NCI-H82 (cell line): ENCODE data around the gene CCNH.

Experiments
- DNase-seq: peaks from one replicate; lab custom pipeline; 2025; lab: John Stamatoyannopoulos, UW

CCNH gene

DNA sequence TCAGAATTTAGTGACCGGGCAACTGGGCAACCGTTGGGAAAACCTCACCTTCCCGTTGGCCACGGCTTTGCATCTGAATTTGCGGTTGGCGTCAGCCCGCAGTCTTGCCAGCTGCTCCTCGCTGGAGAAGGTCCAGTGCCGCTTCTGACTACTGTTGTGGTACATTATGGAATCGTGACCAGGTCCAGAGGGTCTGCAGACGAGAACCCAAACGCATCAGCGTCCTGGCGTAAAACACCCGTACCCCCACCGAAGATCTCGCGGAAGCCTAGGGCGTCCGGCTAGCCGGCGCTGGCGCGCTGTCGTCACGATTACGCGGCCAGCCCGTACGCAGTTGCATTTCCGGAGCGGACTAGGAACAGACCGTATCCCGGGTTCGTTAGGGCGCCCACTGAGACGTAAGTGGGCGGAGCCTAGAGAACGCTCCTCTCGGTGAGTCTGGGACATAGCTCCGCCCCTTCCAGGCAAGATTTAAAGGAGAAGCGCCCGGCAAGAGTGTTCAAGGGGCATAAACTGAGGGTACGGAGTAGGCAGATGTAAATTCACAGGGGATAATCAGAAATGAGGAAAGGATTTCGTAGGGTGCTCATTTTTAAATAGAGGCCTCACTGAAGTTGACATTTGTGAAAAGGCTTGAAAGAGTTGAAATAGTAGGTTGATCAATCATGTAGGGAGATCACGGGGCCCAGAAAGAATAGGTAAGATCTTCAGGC lies at the start of gene CCNH:
CCNH (minus strand) TSS at position 301 of the 713 bp plus-strand sequence; CDS start at position 165, 136 bp downstream.
- peak; percentile 99 for DNase-seq

DNA sequence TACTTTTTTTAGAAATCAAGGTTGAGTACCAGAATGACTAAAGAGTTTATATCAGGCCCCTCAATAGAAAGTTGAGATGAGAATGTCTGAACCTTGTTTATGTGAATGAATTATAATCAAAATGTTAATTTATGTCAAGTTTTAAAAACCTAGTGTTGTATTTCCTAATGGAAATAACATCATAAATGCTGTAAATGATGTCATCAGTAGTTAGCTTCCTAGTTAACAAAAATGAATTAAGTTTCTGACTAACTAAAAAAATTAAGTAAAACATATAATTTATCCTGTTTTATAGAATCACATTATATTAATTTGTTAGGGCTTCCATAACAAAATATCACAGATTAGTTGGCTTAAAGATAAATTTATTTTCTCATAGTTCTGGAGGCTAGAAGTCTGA lies 45.0 kb upstream of the CCNH start:
- DNase-seq, result no peak

DNA sequence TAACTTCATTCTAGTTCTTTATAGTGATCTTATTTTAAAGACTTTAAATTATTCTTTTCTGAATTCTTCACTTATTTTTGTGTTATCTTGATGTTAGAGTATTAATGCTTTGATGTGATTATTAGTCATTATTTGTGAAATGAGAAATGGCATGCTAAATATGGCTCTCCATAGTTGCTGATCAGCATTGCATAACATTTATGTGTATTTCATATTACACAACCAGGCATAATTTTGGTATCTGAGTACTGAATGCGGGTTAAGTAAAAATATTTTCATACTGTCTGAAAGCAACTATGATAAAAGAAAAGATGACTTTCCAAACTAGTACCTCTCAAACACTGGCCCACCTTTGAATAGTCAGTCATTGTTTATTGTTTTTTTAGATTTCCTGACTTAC lies 41.1 kb upstream of the CCNH start:
- no peak for DNase-seq

DNA sequence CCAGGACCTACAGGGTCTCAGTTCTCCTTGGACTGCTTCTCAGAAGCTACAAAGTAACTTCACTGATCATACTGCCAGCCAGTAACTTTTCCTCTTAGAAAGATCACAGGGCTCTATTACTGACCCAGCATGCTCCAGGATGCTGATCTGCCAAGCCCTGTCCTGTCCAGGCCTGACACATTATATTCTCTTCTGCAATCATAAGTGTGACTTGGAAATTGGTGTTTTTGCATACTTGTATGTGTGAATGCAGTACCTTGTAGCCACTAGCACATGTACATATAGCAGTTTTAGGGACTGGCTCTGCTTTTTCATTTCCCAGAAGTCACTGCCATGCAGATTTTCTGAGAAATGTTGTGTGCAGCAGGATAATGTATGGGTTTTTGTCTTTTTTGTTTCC lies 40.1 kb upstream of the CCNH start:
- DNase-seq, result no peak

DNA sequence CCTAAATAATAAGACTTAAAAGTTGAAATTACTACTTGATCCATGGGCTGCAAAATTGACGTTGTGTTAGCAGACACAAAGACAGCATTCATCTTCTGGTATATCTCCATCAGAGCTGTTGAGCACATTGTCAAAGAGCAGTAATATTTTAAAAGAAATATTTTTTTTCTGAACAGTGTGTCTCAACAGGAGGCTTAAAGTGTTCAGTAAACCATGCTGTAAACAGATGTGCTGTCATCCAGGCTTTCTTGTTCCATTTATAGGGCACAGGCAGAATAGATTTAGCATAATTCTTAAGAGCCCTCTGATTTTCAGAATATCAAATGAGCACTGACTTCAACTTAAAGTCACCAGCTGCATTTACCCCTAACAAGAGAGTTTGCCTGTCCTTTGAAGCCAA lies 29.7 kb upstream of the CCNH start:
- DNase-seq, result no peak

DNA sequence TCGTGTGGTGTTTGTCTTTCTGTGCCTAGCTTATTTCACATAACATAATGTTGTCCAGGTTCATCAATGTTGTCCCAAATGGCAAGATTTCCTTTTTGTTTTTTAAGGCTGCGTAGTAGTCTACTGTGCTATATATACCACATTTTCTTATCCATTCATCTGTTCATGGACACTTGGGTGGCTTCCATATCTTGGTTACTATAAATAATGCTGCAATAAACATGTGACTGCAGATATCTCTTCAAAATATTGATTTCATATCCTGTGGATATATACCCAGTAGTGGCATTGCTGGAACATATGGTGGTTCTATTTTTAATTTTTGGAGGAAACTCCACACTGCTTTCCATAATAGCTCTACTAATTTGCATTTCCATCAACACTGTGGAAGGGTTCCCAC lies 25.5 kb upstream of the CCNH start:
- no peak for DNase-seq

DNA sequence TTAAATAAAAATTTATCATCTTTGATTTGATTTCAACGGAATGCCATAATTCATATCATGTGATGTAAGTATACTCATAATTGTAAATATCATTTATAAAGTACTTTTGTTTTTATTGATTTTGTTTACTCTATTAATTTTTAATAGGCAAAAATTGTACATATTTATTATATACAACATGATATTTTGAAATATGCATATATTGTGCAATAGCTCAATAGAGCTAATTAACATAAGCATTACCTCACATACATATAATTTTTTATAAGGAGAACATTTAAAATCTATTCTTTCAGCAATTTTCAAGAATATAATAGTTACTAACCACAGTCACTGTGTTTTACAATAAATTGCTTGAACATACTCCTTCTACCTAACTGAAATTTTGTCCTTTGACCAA lies 25.0 kb upstream of the CCNH start:
- no peak for DNase-seq

DNA sequence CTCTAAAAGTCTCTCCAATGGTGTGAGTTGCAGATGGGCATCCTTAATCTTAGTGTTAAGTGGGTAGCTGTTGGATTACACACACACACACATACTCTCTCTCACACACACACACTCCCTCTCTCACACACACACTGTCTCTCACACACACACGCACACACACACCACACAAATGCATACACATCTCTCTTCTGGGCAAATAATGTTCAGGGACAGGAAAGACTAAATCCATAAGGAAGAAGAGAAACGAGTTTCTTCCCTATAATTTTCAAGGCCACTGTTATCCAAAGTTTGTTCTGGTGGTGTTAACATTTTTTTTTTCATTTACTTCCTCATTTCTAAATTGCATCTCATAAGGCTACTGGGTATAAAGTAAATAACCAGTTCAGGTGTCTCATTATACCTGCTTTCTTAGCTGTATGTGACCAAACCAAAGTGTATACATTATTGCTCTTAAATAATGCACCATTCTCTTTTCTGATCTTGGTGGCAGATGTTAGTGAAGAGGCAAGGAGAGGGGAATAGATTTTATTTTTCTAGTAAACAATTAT lies 22.5 kb upstream of the CCNH start:
- no peak for DNase-seq

DNA sequence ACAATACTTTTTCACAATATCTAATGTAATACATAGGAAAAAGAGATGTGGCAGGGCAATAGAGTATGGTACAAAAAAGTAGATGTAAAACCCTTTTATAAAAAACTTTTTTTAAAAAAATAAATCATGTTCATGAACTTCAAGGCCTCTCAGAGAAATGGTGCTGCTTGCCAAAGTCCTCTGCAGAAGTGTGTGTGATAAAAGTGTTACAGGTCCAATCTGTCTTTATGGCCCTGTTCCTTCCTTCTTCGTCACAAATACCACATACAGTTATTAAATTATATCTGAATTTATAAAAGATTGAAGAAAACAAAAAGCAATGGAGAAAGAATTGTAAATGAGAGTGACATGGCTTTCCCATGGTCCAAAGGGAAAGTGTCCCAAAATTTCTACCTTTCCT lies 21.7 kb upstream of the CCNH start:
- no peak for DNase-seq

DNA sequence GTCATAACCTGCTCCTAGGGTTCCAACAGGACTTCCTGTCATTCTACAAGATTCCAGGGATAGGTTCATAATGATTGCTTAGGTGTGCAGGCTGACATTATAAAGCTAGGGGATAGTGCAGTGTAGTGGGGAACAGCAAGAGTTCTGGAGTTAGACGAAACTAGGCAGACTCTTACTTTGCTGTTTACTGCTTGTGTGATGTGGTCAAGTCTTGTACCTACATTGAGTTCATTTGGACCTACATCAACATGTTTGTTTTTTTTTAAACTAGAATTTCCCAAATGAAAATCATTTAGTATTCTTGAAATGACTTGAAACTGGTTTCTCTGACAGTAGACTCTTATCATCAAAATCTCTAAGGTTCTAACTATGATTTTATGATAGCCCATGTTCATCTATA lies 21.2 kb upstream of the CCNH start:
- DNase-seq, result no peak

DNA sequence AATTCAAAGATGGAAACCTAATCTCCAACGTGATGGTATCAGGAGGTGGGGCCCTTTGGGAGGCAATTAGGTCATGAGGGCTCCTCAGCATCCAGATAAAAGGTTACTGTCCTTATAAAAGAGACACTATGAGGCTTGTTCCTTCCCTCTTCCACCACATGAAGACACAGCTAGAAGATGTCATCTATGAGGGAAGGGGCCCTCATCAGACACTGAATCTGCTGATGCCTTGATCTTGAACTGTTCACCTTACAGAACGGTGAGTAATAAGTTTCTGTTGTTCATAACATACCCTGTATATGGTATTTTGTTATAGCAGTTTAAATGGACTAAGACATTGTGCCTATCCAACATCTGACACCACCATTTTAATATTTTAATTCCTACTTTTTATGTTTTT lies 19.7 kb upstream of the CCNH start:
- no peak for DNase-seq

DNA sequence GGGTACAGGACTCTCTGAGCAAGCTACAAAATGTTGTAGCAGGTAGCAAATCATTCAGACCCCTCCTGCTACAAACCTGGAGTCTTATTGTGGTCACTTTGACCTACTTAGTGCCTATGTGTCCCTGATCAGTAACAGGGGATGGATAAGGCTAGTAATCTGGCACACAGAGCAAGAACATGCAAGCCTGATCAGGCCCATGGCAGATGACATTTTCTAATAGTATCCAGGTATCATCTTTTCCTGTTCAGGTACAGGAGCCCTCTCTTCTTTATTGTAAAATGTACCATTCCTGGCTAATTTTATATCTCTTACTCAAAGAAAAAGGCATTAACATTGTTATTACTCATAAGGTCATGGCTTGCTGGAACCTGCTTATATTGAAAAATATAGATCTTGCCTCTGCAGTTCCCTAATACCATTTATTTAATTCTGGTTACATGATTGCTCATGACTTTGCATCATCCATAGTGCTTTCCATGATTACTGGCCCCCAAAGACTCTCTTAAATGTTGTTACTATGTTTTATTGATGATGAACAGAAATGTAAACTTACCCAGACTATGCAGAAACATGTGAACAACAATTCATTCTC lies 18.2 kb upstream of the CCNH start:
- DNase-seq, result no peak

DNA sequence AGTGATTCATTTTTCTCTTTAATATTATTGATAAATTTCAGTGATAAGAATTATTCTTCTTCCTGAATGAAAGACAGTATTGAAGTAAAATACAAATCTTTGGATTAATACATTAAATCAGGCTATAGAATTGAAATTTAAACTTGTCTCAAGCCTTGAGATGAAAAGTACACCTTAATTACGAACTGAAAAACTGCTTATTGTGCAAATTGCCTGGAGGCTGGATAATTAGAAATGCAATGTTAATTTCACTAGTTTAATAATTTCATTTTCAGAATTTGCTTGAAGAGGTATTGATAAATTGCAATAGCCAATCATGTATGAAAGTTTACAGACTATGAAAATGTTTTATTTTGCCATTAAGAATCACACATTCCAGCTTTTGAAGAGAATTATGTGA lies 11.0 kb upstream of the CCNH start:
- DNase-seq, result no peak

DNA sequence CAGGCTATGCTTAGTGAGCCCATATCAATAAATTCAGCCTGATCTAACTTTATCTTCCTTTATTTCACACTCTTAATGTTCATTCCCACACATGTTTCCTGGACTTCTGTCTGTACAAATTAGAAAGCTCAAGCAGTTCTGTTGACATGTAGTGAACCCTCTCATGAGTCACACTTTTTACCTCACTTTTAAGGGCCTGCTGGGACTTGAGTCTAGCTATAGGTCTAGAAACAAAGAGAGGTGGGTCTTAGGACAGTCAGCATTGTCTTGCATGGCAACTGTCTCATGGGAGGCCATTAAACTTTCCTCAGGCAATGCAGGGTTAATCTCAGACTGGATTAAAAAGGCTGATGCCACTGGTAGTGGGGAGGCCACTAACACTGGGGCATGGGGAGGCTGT lies 8.6 kb upstream of the CCNH start:
- no peak for DNase-seq

DNA sequence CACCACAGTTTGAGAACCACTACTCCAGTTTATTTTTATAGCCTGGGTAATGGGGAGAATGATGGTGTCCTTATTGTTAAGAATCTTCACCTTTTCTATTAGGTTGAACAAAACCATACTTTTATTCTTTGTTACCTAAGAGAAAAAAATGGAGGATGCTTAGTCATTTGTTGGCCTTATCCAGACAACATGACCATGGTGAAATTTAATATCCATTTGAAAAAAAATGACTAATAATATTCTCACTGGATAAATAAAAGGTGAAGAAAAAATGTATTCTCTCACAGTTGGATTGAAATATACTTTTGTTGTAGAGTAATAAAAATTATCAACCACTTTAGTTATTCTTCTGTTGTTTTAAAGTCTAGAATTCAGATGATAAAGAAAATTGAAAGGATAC lies 5.8 kb upstream of the CCNH start:
- DNase-seq, result no peak

DNA sequence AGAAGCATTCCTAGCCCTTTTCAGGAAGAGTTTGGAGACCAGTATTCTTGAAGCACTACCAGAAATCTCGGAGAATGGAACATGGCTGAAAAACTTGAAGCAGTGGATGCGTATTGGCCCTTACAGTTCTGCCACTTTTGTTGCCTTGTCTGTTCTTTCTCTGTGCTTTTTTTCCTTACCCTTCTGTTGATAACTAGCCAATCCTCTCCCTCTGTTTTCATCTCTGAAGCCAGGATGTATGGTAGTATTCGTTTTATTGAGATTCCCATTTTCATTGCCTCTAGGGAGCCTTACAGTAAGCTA lies 564 bp upstream of the CCNH start:
- DNase-seq, result no peak

DNA sequence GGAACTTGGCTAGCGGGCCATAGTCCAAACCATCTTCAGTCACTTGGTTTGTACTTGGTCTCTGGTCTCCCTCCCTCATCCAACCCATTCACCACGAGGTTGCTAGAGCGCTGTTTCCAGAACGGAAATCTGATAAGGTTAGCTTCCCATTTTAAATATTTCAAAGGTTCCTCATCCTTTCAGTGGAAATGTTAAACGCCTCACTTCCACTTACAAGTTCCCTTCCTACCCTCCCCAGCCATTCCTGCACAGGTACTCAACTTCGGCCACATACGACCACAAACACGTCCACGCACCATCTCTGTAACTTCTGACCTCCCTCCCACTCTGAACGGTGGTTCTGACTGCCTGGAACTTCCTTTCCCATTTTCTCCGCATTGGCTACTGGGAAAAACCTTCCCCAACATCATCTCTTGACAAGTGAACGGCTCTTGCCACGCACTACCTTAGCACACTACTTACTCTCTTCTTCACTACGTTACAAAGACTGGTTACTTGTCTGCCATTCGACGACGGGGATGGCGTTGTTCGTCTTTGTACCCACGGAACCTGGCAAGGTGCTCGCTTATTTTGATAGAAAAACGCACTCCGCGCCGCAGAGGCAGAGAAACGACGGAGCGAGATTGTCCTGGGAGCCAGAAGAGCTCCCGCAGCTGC lies 629 bp downstream of the CCNH start:
- peak; percentile 41 for DNase-seq

DNA sequence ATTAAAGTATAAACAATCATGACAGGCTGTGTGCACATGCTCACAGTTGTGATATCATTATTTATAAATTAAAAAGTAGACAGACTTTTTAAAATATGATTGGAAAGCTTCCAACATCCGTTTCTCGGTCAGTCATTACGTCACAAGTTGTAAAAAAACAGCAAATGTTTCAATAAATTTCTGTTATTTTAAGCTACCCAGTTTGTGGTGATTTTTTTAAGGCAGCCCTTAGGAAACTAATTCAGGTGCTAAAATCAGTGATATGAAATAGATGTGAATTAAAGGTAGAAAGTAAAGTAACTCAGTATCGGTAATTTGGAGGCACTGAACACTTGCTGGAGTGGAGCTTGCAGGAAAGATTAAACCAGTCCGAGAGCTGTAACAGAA lies 1.2 kb downstream of the CCNH start:
- no peak for DNase-seq

DNA sequence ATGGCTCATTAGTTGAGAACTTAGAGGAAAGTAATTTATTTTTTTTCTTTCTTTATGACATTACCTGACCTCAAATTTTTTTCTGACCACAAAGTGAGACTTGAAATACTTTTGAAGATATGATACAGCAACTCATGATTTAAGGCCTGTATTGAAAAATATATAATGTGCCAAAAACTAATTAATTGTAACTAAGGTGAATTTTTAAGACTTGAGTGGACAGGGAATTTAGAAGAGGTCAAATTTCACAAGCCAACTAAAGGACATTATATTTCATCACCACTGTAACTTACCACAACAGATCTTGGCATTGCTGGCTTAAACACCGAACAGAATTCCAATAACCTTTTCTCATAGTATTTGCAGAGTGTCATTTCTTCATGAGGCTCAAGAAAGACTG lies 1.8 kb downstream of the CCNH start:
- DNase-seq, result no peak

DNA sequence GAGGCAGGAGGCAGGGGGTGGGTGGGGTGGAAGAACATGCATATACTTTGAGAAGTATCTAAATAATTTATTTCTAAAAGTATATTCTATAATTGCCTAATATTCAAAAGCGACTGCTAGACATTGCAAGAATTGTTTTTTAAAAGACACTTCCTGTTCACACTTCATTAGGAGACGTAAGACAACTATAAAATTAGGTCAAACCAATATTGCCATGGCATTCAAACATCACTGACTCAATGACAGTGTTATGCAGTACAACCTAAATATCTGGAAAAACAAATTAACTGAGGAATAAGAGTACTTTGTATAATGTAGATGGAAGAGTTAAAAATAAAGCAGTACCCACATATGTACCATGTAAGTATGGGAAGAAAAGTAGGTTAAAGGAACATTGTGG lies 4.5 kb downstream of the CCNH start:
- DNase-seq, result no peak

DNA sequence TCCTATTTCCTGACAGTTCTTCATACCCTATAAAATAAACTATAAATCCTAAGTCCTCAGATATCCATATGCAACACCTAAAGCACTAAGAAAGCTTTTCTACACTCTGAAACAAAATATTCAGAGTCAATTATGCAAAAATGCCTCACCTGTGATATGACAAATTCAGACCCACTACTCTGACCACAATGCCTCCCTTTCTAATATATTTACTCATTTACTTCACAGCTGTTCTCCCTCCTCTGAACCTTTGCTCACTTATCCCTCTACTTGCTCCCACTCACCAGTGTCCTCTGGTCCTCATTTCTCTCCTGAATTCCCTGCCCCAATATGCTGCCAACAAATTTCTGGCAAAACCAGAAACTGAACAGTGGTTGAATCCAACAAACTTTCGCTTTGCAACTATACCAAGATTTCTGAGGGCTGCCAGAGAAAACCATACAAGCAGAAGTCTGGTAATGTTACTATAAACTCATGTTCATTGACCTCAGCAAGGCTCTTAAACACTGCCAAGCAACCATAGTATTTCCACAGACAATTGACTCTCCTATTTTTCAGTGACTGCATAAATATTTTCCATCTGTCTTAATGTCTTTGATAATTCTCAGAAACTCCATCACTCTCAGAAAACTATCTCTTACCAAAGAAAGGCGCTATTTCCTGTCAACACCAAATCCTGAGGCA lies 7.1 kb downstream of the CCNH start:
- no peak for DNase-seq

DNA sequence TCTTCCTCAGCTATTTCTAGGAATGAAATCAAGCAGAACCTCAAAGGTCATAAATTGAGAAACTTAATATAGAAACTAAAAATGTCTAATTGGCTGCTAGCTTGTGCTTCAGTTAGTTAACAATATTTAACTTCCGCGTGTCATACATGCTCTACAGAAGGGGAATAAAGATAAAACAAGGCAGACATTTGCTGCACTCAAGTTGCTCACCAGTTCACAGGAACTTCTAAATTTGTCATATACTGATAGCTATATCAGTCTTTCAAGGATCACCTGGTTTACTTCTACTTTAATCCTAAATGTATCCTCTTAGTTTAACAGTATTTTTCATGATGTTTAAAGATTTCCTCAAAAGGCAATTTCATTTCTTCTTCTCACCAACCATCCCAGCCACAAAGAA lies 8.4 kb downstream of the CCNH start:
- no peak for DNase-seq

DNA sequence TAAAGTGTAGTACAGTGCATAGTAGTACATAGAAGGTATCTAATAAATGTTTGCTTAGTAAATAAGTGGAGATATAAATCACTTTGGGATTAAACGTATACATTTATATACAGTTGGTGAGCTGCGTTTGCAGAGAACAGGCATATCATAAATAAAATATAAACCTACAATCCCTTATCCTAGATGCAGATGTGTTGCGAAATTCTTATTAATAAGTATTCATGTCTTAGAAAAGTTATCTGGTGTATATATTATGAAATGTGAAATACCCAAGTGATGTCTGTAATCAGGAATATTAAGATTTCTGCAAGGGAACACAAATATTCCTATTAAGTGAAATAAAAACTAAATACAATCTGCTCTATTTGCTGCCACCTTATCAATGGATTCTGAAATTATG lies 8.8 kb downstream of the CCNH start:
- no peak for DNase-seq
